ENCODE data around the gene NBEAL2.

Gene NBEAL2

GRCh38 chr3:47007001-47007400, 27.5 kb downstream of the NBEAL2 start:
- ATAC-seq = no peak
- TF ChIP-seq ZC3H10 (CRISPR knock-in tag; IDR thresholded peaks at IDR 0.05) = no peak
- no peak for TF ChIP-seq ISL1 (CRISPR knock-in tag; IDR thresholded peaks at IDR 0.05)
- no peak for TF ChIP-seq PATZ1 (CRISPR knock-in tag; IDR thresholded peaks at IDR 0.05; ENCODE audit: borderline replicate concordance)
- no peak for TF ChIP-seq TOX (CRISPR knock-in tag; IDR thresholded peaks at IDR 0.05; ENCODE audit: borderline replicate concordance)
- no peak for TF ChIP-seq ARNTL (CRISPR knock-in tag; IDR thresholded peaks at IDR 0.05; ENCODE audit: borderline replicate concordance, low read depth)
- TF ChIP-seq PPARA (CRISPR knock-in tag; IDR thresholded peaks at IDR 0.05; ENCODE audit: borderline replicate concordance) = no peak
- TF ChIP-seq SNAI2 (CRISPR knock-in tag; IDR thresholded peaks at IDR 0.05) = no peak
- no peak for TF ChIP-seq TSHZ2 (CRISPR knock-in tag; IDR thresholded peaks at IDR 0.05)
- TF ChIP-seq CREB5 (CRISPR knock-in tag; IDR thresholded peaks at IDR 0.05; ENCODE audit: low read depth) = no peak
- TF ChIP-seq CSDC2 (CRISPR knock-in tag; IDR thresholded peaks at IDR 0.05) = no peak
- TF ChIP-seq ESRRG (CRISPR knock-in tag; IDR thresholded peaks at IDR 0.05) = no peak
- TF ChIP-seq GLIS3 (CRISPR knock-in tag; IDR thresholded peaks at IDR 0.05) = no peak
- no peak for TF ChIP-seq OSR1 (CRISPR knock-in tag; IDR thresholded peaks at IDR 0.05)
- TF ChIP-seq ZNF8 (CRISPR knock-in tag; IDR thresholded peaks at IDR 0.05) = no peak

- no peak for ATAC-seq
- no peak for TF ChIP-seq TCF4 (CRISPR knock-in tag; IDR thresholded peaks at IDR 0.05; ENCODE audit: borderline replicate concordance)
- TF ChIP-seq OSR1 (CRISPR knock-in tag; IDR thresholded peaks at IDR 0.05) = no peak
- no peak for TF ChIP-seq TOX (CRISPR knock-in tag; IDR thresholded peaks at IDR 0.05; ENCODE audit: borderline replicate concordance)
Measured at GRCh38 chr3:47007482-47008233, 28.2 kb downstream of the NBEAL2 start.

GRCh38 chr3:47008234-47008796, 28.8 kb downstream of the NBEAL2 start:
- ATAC-seq = no peak
- TF ChIP-seq ARNTL (CRISPR knock-in tag; IDR thresholded peaks at IDR 0.05; ENCODE audit: borderline replicate concordance, low read depth) = no peak
- TF ChIP-seq POU6F1 (CRISPR knock-in tag; IDR thresholded peaks at IDR 0.05; ENCODE audit: borderline replicate concordance, low read depth) = no peak
- TF ChIP-seq ZNF565 (CRISPR knock-in tag; conservative IDR thresholded peaks at IDR 0.05; ENCODE audit: low read depth) = no peak
- no peak for TF ChIP-seq CSDC2 (CRISPR knock-in tag; IDR thresholded peaks at IDR 0.05)
- no peak for TF ChIP-seq ZNF8 (CRISPR knock-in tag; IDR thresholded peaks at IDR 0.05)
- no peak for TF ChIP-seq GLIS3 (CRISPR knock-in tag; IDR thresholded peaks at IDR 0.05)
- TF ChIP-seq TSHZ2 (CRISPR knock-in tag; IDR thresholded peaks at IDR 0.05) = no peak
- no peak for TF ChIP-seq CREB5 (CRISPR knock-in tag; IDR thresholded peaks at IDR 0.05; ENCODE audit: low read depth)
- no peak for TF ChIP-seq CSRNP3 (CRISPR knock-in tag; IDR thresholded peaks at IDR 0.05)
- TF ChIP-seq OSR1 (CRISPR knock-in tag; IDR thresholded peaks at IDR 0.05) = no peak
